Measurements from ENCODE around the gene DPP10.

The DPP10 gene

DNA sequence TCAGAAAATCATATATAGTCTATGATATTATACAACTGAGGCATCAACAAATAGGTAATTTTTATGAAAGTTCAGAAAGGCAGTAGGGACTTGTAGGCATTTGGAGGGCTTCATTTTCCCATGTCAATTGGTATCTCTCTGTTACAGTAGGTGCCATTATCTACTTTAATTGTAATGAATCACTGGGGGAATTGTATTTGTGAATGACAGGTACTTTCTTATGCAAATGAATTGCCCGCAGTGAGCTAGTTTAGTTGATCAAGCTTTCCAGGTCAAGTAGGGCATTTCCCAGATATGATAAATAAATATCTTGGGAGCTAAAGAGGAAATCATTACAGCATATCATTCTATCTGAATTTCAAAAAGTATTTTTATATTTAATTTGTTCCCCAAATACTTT, 1116.3 kb downstream of the DPP10 start:
- no peak for DNase-seq (ENCODE audit: low read depth in 2 of 2)

DNA sequence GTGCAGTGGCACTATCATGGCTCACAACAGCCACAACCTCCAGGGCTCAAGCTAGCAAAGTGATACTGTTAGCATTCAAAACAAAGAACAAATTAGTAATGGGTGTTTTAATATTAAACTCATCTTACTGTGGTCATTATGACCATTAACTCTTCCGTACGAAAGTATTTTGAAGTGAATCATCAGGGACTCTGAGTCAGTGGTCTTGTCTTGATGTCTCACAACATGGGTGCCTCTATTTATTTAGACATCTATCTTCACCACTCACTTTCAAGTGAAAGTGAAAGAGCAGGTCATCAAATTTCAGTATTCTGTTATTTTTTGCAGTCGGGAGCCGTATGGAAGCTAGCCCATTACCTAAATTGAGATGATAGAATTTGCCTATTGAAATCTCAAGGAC, 1118.2 kb downstream of the DPP10 start:
- no peak for DNase-seq (ENCODE audit: low read depth in 2 of 2)

DNA sequence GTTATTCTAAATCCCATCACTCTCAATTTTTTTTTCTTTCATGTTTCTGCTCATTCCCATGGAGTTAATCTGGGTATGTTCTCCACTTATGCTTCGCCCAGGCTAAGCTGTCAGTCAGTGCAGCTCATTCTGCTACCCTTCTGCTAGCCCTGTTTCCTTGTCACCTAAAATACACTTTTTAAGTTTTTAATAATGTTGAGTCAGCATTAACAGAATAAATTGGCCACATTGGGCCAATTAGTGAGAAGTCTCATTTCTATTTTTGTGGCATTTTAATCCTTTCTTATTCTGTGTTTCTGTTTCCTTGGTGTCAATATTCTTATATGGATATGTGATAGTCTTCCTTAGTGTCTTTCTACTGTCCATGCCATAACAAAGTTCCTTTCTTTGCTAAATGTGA, 1126.2 kb downstream of the DPP10 start:
- DNase-seq (ENCODE audit: low read depth in 2 of 2), result no peak

DNA sequence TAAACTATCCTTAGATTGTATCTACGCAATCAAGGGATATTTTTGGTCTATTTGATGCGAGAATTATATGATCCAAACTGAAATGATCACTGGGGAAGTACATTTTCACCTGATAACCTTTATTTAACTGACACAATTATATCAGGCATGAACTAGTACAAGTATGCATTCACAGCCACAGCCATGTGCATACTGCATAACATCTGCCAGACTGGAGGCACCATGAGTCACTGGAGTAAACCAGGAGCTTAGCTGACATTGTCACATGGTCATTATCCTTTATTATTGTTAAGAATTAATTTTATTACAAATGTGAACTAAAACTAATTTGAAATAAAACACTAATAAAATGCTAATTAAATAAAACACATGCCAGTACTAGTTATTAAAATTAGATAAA, 1127.1 kb downstream of the DPP10 start:
- no peak for DNase-seq (ENCODE audit: low read depth in 2 of 2)

DNA sequence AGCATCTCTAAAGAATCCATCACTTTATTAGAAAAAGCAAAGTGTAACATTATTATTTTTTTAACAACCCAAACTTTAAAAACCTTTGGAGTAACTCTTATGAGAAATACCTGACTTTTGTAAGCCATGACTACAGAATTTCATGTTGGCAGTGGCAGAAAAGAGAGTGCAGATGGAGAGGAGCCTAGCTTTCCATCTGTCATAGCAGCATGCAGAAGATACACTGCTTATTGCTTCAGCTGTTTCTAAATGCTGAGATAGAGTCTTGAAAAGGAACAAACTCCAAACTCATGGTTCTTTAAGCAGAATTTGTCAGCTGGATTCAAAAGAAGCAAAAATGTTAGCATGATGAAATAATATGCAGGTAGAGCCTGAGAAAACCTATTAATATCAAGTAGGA, 1130.3 kb downstream of the DPP10 start:
- no peak for DNase-seq (ENCODE audit: low read depth in 2 of 2)

DNA sequence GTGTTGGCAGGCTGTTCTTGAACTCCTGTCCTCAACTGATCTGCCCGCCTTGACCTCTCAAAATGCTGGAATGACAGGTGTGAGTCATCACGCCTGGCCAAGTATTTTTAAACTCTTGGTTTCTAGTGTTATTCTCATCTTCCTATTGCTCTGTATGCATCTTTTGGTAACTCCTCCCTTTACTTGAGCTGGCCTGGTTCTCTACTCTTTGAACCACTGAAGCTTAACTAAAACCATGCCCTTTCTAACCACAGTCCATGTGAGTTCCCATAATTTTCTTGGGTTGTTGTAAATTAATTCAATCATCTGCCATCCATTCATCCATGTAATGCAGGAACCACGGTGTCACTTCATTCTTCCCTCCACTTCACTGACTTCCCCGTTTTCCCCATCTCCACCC, 1131.3 kb downstream of the DPP10 start:
- DNase-seq (ENCODE audit: low read depth in 2 of 2), result no peak

DNA sequence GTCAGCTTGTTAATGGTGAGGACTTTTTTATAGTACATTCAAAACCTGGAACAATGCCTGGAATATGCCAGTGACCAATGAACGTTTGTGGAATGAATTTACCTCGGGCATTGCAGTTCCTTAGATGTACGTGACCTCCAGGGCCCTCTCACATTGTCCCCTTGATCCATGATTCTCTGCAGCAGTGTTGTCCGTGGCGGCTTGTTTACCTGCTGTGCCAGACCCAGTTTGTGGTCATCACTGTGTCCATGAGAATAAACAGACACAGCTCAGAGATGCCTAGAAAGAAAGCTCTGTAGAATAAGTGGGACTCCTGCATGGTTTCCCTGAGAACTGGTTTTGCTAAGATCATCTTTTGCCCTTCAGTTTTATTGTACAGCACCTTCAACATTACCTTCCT, 1132.2 kb downstream of the DPP10 start:
- DNase-seq (ENCODE audit: low read depth in 2 of 2), result no peak

DNA sequence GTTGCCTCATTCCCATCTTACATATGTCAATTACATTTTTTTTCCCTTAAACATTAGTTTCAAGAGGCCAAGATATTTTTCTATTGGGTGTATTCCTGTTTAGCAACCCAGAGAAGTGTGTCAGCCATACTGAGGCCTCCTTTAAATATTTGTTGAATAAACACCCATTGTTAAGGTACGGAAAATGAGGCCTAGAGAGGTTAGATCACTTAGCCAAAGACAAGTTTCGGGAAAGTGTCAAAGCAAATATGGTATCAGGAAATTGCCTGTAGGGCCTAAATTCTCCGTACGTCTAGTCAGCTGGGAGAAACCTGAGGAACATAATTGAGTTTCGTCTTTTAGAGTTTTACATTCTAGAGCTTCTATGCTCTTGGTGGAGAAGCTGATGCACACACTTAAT, 1138.3 kb downstream of the DPP10 start:
- no peak for DNase-seq (ENCODE audit: low read depth in 2 of 2)

DNA sequence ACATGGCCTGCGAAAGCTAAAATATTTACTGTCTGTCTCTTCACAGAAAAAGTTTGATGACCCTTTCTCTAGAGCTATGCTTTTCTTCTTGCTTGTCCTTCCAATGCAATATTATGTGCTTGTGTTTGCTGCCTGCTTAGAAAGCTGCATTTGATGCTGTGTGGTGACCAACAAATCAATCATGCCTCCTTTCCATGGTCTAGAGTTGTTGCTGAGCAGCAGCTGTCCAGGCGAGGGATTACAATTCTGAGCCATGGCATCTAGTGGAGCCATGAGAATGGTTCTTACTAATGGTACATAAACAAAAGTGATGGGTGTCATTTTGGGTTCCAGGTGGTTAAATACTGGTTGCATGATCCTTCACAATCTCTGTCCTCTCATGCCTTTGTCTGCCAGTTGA, 1142.1 kb downstream of the DPP10 start:
- DNase-seq (ENCODE audit: low read depth in 2 of 2), result no peak

DNA sequence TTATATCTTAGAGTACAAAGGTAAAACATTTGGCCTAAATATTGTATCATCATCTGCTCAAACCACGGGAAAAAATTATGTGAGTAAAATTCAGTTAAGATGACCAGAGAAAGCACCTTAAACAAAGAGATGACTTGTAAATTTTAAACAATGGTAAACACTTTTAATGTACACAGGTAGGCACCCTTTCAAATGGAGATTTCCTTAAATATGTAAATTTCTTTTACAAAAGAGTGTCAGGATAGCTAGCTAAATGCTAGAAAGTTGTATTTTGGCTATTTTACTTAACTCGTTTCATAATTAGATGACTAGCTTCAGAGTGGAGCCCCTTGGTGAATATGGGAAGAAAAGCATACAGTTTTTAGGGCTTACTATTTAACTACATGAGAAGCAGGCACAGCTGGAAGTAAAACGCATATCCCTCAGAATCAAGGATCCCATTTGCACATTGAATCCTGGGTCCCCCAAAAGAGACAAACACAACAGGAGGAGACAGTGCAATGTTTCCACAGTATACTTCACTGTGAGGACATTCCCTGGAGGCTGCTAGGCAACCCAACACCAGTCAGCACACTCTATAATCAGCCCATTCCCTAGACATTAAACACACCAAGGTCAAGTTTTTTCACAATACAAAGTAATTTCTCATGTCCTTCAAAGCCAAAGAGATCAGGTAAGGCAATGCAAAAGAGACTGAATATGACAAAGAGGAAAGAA, 1154.4 kb downstream of the DPP10 start:
- DNase-seq (ENCODE audit: low read depth in 2 of 2), result no peak

DNA sequence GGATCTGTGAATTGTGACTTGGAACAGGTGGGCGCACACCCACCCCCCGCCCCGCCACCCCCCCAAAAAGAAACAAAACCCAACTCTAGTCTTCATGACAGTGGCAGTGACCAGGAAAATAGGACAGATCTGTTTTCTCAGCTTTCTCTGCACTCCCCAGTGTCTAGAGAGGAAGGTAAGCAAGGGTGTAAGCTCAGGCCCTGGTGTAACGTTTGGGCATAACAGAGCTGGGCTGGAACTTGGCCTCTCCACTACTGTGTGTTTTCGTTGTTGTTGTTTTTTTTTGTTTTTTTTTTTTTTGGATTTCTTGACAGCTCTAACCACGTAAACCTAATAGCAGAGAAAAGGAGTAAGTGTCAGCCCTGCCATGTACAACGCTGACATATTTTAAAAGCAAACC, 1160.8 kb downstream of the DPP10 start:
- DNase-seq (ENCODE audit: low read depth in 2 of 2), result no peak

DNA sequence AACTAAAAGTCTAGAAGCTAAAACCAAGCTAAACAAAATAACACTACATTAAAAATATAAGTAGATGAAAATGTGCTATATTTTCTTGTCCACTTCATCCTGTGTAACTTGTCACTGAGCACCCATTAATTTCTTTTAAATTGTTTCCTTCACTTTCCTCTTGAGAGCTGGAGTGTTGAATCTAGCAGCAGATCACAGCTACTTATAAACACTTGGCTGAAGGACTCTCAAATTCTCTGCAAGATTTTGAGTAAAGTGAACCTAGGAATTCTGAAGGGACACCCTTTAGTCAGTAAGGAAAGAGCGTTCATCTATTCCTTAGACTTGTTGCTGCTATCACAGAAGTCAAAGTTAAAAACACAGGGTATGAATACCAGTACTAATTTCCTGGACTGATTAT, 1163.9 kb downstream of the DPP10 start:
- no peak for DNase-seq (ENCODE audit: low read depth in 2 of 2)

DNA sequence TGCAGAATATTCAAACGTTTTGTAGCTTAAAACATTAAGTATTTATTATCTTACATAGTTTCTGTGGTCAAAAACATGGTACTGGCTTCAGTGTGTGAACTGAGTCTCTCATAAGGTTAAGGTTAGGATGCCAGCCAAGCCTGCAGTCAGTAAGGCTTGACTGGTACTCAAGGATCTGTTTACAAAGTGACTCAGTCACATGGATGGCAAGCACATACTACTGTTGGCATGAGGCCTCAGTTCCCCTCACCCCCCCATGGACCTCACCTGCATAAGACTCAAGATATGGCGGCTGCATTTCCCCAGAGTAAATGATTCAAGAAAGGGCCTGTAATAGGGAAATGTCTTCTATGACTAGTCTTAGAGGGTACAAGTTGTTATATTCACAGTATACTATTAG, 1167.5 kb downstream of the DPP10 start:
- DNase-seq (ENCODE audit: low read depth in 2 of 2), result no peak

DNA sequence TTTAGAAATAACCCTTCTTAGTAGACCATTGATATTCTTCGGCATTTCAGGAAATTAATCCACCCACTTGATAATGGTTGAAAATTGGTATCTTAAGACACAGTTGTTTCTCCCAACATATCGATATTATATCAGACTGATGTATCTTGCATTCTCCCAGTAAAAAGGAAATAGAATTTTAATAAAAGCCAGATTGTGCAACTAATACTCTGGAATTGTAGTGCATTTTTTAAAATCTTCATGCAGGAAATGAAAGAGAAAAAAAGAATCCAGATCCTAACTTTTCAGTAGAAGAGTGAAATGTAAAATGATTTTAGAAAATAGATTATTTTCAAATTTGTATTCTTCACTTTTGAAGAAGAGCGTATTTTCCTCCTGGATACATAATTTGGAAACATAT, 1168.4 kb downstream of the DPP10 start:
- DNase-seq (ENCODE audit: low read depth in 2 of 2), result no peak

DNA sequence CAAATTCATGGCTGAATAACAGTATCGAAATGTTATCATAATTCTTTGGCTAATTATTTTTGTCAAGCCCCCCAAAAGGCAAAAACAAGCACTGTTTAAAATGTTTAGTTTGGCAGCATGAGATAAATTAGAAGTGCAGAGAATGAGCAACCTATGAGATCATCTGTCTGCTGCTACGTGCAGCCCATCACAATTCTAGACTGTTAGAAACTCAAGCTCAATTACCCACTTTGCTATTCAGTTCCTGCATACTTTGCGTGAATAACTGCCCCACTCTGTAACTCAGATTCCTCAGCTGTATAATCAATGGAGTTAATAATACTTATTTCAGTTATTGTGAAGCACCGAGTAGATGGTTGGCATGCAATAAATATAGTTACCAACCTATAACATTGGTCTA, 1181.9 kb downstream of the DPP10 start:
- no peak for DNase-seq (ENCODE audit: low read depth in 2 of 2)

DNA sequence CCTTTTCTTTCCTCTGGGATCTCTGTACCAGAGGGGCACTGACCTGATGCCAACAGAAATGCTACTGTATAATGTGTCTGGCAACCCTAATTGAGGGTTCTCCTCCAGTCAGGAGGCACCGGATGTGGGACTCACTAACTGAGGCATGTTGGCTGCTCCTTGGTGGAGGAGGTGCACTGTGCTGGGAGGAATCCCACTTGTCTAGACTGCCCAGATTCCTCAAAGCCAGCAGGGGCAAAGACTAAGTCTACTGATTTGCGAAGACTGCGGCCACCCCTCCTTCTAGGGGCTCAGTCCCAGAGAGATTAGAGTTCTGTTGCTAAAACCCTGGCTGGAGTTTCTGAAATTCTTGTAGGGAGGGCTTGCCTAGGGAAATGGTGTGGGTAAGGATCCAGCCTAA, 1192.1 kb downstream of the DPP10 start:
- DNase-seq (ENCODE audit: low read depth in 2 of 2), result no peak

DNA sequence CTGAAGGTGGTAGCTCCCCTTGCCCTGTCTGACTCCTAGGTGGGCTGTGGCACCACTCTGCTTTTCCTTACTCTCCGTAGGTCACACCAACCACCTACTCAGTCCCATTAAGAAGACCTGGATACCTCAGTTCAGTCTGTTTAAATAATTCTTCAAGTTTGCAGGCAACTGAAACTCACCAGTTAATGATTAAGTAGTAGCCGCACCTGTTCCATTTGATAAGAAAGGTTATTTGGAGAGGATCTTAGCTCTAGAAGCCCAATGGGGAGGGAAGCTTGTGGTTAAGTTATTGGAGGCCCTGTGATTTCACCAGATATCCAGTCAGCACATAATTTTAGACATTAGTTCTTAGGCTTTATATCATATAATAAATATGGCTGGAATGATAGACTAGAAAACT, 1193.0 kb downstream of the DPP10 start:
- DNase-seq (ENCODE audit: low read depth in 2 of 2), result no peak

DNA sequence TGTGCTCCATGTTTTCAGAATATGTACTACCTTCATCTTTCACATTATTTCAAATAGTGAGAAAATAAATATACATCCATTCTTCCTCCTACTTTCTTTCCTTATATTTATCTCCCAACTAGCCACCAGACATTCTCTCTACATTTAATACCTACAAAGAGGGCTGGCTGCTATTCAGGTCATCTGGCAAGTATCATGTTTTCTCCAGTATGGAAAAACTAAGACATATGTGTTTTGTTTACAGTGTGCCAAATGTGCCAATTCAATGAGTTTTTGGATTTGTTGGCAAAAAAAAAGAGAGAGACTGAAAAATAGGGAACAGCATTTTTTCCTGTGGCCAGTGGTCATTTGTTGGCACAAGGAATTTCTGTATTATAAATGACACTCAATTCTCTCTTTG, 1207.3 kb downstream of the DPP10 start:
- no peak for DNase-seq (ENCODE audit: low read depth in 2 of 2)

DNA sequence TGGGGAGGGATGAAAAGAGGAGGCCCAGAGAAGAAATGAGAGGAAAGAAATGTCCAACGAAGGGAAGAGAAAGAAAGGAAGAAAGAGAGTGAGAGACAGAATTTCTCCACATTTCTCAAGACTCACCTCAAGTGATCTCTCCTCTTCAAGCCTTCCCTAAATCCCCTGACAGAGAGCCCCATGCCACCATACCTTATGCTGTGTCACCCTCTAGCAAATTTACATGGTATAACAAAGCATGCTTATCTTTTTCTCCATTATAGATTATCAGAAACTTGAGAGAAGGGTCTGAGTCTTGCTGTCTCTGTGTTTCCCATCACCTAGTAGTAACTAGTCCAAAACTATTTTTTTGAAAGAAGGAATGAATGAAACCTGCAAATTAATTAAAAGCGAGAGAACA, 1208.4 kb downstream of the DPP10 start:
- no peak for DNase-seq (ENCODE audit: low read depth in 2 of 2)

DNA sequence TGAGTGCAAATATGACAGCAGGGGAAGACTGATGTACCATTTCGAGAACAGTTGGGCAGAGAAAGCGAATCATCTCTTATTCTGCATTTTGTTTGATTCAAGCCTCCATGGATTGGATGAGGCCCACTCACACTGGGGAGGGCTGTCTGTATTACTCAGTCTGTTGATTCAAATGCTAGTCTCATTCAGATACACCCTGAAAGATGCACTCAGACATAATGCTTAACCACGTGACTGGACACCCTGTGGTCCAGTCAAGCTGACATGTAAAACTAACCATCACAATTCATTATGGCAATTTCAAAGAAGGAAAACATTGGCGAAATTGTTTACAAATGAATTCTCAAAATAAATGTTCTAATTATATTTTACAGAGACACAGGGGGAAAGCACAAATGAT, 1210.2 kb downstream of the DPP10 start:
- no peak for DNase-seq (ENCODE audit: low read depth in 2 of 2)

DNA sequence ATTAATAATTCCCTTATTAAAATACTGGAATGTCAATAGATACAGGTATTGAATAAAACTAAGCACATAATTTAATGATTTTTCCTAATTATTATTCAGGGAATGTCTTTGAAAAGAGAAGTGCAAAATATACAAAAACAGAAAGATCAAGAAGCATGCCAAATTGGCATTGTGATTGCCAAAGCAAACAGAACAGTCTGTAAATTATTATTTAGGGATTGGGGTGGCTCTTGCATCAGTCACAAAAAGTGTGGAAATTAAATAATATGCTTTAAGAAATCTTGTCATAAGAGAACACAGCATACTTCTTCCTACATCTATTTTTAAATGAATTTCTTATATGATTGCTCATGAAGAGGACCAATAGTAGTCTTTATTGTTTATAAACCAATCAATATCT, 1211.9 kb downstream of the DPP10 start:
- no peak for DNase-seq (ENCODE audit: low read depth in 2 of 2)

DNA sequence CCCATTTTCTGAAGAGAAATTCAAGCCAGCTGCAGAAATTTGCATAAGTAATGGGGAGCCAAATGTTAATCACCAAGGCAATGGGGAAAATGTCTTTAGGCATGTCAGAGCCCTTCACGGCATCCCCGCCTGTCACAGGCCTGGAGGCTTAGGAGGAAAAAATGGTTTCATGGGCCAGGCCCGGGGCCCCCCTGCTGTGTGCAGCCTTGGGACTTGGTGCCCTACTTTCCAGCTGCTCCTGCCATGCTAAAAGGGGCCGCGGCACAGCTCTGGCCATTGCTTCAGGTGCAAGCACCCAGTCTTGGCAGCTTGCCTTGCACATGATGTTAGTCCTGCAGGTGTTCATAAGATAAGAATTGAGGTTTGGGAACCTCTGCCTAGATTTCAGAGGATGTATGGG, 1235.7 kb downstream of the DPP10 start:
- DNase-seq (ENCODE audit: low read depth in 2 of 2), result no peak

DNA sequence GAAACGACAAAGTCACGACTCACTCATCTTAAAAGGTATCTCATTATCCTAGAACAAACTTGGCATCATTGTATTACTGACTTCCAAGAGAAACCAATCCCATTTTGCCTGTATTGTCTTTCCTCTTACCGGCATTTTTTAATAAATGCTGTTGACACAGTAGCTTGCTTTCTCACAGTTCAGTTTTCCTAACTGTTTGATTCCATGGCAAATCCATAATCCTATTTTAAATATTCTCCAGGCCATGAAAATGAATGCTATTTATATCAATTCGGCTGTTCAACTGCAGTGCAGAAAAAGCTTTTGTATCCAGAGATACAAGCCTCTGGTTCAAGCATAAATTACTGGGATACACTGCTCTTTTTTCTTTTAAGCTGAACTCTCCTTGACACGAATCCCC, 1241.9 kb downstream of the DPP10 start:
- DNase-seq (ENCODE audit: low read depth in 2 of 2), result no peak

DNA sequence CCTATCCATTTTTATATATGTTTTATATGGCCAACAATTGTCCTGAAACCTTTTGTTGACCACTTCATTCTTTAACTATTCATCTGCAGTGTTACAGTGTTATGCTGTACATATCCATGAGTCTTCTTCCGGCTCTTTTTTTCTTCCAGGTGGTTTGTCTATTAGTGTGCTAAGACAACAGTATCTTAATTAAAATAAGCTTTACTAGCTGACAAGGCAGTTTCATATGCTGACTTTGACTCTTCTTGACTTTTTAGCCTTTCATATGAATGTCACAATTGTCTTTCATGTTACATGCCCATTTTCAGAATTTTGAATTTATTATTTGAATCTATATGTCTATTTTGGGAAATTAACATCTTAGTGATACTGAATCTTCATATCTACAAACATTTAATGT, 1249.0 kb downstream of the DPP10 start:
- no peak for DNase-seq (ENCODE audit: low read depth in 2 of 2)

DNA sequence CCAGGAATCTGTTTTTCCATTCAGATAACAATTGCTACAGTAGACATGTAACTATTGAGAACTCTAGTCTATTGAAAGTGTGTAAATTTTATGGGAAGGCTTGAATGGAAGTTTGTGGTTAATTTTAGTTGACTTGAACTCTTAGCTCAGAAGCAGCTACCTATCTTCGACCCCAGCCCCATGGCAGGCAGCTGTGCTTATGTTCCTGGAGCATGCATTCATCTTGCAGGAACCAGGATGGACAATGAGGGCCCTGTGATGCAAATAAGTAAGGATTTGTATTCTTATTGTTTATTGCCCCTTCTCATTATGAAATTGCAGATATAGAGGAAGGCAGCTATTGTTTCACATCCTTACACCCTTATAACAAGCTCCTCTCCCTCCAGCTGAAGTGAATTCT, 1252.2 kb downstream of the DPP10 start:
- DNase-seq (ENCODE audit: low read depth in 2 of 2), result no peak
